ENCODE measurements around the gene GCHFR. TPM values are rescaled to one million over a fixed set of nuclear protein-coding genes. Genes with fewer than 3 reads are reported as not detected.
A peak's percentile ranks its signal among the peaks of the same experiment; 100 is the strongest.

The GCHFR gene
- polyA plus RNA-seq, 3 donors = 19.1 to 46.7 (median 45.9) TPM

- no peaks in the 10 kb centered on the region for H4K20me1 ChIP-seq (ENCODE audit: insufficient read depth, low read length)
- H3K4me3 ChIP-seq (replicated peaks in 1 of 3; ENCODE audit: low read depth in 2 of 3, low read length in 3 of 3) = peak overlapping the region in 1 of 3 experiments; percentile 65
- H2AFZ ChIP-seq (ENCODE audit: insufficient read depth, low read depth, low read length, poor library complexity, severe bottlenecking) = no peak overlapping the region
- H3K27ac ChIP-seq (ENCODE audit: low read depth in 1 of 2, low read length in 2 of 2) = peak overlapping the region in 1 of 2 donors; percentile 61
- H3K4me1 ChIP-seq (ENCODE audit: control insufficient read depth in 1 of 2, insufficient read depth in 2 of 2, low read length in 2 of 2) = peaks cover 27 to 32% of the 10 kb centered on the region in 2 donors
- Mint-ChIP-seq H3K4me1 (peaks cover 31% of the 10 kb centered on the region), H3K27me3 (ENCODE audit: low read depth in 3 of 3) (peaks cover 0 to 3% (median 2%) of the 10 kb centered on the region in 3 donors), H3K9me3 (no peaks in the 10 kb centered on the region), H3K27ac (peak overlapping the region in 5 of 7 donors; percentile 51 to 80 (median 75)), H3K4me3 (peak overlapping the region; percentile 61 to 75), H3K36me3 (peaks cover 46 to 69% of the 10 kb centered on the region in 2 donors)
- H3K27me3 ChIP-seq (ENCODE audit: control insufficient read depth in 2 of 2, insufficient read depth in 2 of 2, low read length in 2 of 2) = no peaks in the 10 kb centered on the region
- no peak overlapping the region for H3K9ac ChIP-seq (ENCODE audit: insufficient read depth, low read length, poor library complexity, severe bottlenecking)
- no peaks in the 10 kb centered on the region for H3K79me2 ChIP-seq (ENCODE audit: insufficient read depth, low read length)
- TF ChIP-seq CTCF (IDR thresholded peaks at IDR 0.05) = no peak
- no peaks in the 10 kb centered on the region for H3K9me3 ChIP-seq (replicated peaks in 1 of 2; ENCODE audit: control insufficient read depth in 1 of 2, insufficient read depth in 1 of 2, low read length in 2 of 2)
- H3K36me3 ChIP-seq (replicated peaks in 1 of 2; ENCODE audit: control insufficient read depth in 1 of 2, insufficient read depth in 2 of 2, low read length in 2 of 2) = peaks cover 41 to 65% of the 10 kb centered on the region in 2 donors
- DNase-seq = no peak
- intact Hi-C loops (cut with micrococcal nuclease) = no loop called here
- WGBS (ENCODE audit: insufficient coverage) = 63% methylated on average over 17 of the region's 17 CpGs
- peak overlapping the region; percentile 78 for H3K4me2 ChIP-seq (replicated peaks; ENCODE audit: extremely low read depth, low read length, poor library complexity, severe bottlenecking)
Measured at GRCh38 chr15:40770147-40770721, 6.4 kb downstream of the GCHFR start.

- H3K4me3 ChIP-seq (replicated peaks in 1 of 3; ENCODE audit: low read depth in 2 of 3, low read length in 3 of 3) = no peak overlapping the region
- no peaks in the 10 kb centered on the region for H4K20me1 ChIP-seq (ENCODE audit: insufficient read depth, low read length)
- H3K4me2 ChIP-seq (replicated peaks; ENCODE audit: extremely low read depth, low read length, poor library complexity, severe bottlenecking) = no peak overlapping the region
- no peak for DNase-seq
- no peak overlapping the region for H3K9ac ChIP-seq (ENCODE audit: insufficient read depth, low read length, poor library complexity, severe bottlenecking)
- H3K4me1 ChIP-seq (ENCODE audit: control insufficient read depth in 1 of 2, insufficient read depth in 2 of 2, low read length in 2 of 2) = peaks cover 19 to 23% of the 10 kb centered on the region in 2 donors
- Mint-ChIP-seq H3K4me1 (peaks cover 23% of the 10 kb centered on the region), H3K27ac (peak overlapping the region in 1 of 7 donors; percentile 28), H3K4me3 (no peak overlapping the region), H3K9me3 (no peaks in the 10 kb centered on the region), H3K27me3 (ENCODE audit: low read depth in 3 of 3) (peaks cover 0 to 2% (median 1%) of the 10 kb centered on the region in 3 donors), H3K36me3 (peaks cover 56 to 79% of the 10 kb centered on the region in 2 donors)
- H3K9me3 ChIP-seq (replicated peaks in 1 of 2; ENCODE audit: control insufficient read depth in 1 of 2, insufficient read depth in 1 of 2, low read length in 2 of 2) = no peaks in the 10 kb centered on the region
- H3K27ac ChIP-seq (ENCODE audit: low read depth in 1 of 2, low read length in 2 of 2) = no peak overlapping the region
- no peak for TF ChIP-seq CTCF (IDR thresholded peaks at IDR 0.05)
- peaks cover 52 to 75% of the 10 kb centered on the region in 2 donors for H3K36me3 ChIP-seq (replicated peaks in 1 of 2; ENCODE audit: control insufficient read depth in 1 of 2, insufficient read depth in 2 of 2, low read length in 2 of 2)
- intact Hi-C loops (cut with micrococcal nuclease) = no loop called here
- WGBS (ENCODE audit: insufficient coverage) = 95% methylated on average over 5 of the region's 5 CpGs
- no peak overlapping the region for H2AFZ ChIP-seq (ENCODE audit: insufficient read depth, low read depth, low read length, poor library complexity, severe bottlenecking)
- no peaks in the 10 kb centered on the region for H3K79me2 ChIP-seq (ENCODE audit: insufficient read depth, low read length)
- H3K27me3 ChIP-seq (ENCODE audit: control insufficient read depth in 2 of 2, insufficient read depth in 2 of 2, low read length in 2 of 2) = no peaks in the 10 kb centered on the region
Measured at GRCh38 chr15:40771242-40771641, 7.4 kb downstream of the GCHFR start.
